NCI-H345 treated with DMSO at 0.1 percent for 48 hours (cell line): ENCODE data around the gene MANF.
"Not testable (repeated sequence)": the region's sequence is repeated elsewhere in the genome, so short reads cannot be mapped to it uniquely, and the experiment has no call there.

Experiments used
- DNase-seq: peaks from one replicate; lab custom pipeline; 2025; ENCODE audit not compliant: unreplicated experiment; lab: John Stamatoyannopoulos, UW

Gene MANF

DNA sequence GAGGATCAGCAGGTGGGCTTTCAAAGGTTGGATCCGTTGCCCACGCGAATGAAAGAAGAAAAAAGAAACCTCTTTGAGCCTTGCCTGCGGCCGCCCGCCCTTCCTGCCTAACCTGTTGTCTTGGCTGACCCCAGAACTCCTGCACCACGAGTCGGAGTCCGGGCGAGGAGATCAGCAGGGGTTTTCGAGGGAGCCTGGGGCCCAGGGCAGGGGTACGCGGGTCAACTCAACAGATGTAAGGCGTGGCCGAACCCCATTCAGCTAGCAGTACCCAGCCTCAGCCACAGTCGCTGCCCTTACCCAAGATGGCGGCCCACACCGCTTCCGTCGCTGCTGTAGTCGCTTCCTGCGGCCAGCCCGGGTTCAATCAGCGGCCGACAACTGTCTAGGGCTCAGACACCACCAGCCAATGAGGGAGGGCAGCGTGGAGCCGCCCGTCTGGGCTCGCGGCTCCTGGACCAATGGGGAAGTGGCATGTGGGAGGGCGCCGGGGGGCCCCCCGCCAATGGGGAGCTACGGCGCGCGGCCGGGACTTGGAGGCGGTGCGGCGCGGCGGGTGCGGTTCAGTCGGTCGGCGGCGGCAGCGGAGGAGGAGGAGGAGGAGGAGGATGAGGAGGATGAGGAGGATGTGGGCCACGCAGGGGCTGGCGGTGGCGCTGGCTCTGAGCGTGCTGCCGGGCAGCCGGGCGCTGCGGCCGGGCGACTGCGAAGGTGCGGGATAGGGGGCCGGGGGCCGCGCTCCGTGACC lies at the start of gene MANF:
Gene MANF, plus strand, starts transcription at position 566 of the 748 bp plus-strand sequence. Its CDS starts 52 bp downstream, at position 618.
- peak; percentile 82 for DNase-seq

DNA sequence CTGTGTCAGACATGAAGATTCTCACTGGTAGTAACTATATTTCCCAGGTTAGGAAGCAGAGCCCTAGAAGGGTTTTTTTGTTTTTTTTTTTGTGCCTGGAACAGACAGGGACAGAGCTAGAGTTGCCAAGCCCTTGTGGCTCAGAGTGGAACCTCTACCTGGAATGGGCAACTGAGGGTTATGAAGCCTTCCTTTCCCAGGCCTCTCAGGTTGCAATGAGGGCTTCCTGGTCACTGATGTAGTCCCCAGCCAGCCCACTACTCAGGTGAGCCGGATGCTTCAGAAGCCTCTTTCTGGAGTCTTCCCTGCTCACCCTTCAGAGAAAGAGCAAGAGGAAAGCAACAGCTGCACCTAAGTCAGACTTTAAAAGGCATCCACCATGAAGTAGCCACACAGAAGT lies 48.8 kb upstream of the MANF start:
- no peak for DNase-seq

DNA sequence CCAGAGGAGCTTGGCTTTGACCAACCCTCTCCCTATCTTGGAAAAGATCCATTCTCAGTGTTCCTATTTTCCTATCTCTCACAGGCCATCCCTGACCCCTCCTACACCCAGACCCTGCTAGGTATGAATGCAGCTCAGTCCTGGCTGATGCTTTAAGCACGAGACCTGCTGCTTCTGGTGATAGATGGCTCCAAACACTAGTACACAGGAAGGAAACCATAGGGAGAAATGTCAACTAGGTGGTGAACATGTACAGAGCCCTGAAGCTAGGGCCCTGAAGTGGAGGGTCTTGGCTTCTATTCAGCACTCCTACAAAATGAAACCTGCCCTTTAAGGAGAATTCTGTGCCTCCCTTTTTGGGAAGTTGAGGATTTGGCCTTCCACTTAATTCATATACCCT lies 47.4 kb upstream of the MANF start:
- no peak for DNase-seq

DNA sequence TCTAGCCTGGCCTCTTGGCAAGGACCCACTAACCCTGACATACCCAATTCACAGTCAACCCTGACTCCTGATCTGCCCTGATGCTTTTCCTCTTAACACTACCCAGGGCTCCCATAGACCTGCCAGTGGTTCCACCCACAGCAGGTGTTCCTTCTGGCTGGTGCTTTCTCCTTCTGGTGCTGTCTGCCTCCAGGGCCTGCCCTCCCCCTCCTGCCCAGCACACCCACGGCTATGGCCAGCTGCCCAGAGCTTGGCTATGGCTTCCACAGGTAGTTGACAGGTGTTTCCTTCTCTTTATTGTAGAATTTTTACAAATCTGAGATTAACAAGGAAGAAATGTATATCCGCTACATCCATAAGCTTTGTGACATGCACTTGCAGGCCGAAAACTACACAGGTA lies 46.5 kb upstream of the MANF start:
- DNase-seq = no peak

DNA sequence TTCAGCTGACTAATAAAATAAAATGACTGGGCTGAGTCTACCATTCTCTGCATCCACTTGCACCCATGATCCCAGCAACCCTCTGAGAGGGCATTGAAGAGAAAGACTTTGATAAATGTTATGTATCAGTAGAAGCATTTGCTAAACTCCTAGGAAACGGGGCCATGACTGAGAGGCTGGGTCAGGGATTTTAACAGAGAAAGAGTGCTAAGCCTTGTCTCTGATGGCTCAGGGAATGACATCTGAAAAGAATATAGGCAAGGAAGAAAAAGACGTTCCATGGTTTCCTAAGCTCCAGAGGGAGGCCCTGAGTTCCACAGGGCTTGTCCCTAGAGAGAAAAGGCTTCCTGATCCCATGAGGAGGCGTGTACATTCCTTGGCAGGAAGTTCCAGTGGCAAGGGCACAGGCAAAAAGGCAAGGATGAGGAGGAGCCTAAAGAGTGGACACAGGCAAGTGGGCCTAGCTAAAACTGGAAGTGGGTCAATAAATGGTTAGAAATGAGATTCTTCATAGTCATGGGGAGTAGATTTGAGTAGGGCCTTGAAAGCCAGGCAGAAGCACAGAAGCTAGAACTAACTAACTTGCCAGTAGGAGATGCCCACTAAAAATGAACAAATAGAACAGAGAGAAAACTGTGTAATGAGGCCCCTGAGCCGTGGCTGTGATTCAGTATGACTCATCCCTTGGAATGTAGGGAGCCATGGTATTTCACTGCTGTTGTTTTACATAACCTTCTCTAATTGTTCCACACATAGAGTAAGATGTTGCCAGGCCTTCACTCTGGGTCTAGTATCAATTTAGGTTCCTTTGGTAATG lies 44.9 kb upstream of the MANF start:
- no peak for DNase-seq

DNA sequence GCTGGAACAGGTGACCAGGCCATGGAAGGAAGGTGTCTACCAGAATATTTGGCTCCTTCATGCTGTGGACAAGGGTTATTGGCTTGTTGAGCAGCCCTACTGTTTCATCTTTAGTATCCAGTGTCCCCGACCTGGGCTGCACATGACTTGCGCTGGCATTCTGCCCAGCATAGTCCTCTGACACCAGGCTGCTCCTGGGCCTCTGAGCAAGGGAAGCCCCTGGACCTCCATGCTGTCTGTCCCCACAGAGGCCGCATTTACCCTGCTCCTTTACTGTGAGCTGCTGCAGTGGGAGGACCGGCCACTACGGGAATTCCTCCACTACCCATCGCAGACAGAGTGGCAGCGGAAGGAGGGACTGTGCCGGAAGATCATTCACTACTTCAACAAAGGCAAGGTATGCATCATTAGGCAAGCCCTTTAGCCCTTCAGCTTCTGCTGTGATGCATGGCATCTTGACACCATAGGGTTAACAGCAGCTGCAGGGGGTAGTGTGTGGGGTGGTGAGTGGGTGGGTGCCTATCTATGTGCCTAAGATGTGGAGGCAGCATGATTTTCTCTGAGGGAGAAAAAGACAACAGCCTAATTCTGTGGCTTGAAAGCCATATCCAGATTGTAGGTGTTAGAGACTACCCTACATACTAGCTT lies 44.0 kb upstream of the MANF start:
- DNase-seq = no peak

DNA sequence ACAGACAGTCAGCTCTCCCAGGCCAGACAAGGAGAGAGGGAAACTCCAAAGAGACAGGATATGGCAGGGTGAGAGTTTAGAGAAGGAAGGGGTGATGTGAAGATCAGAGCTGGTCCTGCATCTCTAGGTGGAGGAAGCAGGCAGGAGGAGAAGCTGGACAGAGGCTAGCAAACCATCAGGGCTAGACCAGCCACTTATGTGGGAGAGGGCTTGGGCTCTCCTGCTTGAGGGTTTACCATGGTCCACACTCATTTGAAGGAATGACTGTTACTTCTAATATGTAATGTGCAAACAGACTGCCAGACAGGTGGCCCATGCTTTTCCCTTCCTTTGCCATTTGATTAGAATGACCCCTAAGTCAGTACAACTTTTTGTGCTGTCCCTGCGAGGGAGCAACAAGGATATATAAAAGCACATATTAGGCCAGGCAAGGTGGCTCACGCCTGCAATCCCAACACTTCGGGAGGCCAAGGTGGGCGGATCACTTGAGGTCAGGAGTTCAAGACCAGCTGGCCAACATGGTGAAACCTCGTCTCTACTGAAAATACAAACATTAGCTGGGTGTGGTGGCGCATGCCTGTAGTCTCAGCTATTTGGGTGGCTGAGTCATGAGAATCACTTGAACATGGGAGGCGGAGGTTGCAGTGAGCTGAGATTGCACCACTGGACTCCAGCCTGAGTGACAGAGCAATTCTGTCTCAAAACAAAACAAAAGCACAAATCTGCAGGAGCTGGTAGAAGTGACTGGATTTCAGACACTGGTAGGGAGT lies 41.0 kb upstream of the MANF start:
- no peak for DNase-seq

DNA sequence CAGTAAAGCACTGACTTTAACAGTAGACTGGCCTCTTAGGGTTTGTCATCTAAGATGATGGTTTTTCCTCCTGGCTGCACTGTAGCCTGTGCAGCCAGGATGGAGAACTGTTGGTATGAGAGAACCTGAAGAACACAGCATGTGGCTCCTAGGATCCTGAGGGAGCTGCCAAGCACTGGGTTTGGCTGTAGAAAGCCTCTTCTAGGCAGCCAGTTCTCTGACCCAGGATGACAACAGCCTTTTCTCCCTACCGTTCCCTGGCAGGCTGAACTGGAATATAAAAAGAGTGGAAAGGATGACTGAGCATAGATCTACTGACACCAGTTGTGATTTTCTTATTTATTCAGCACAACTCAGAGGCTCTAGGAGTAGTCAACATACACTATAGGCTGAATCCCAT lies 34.3 kb upstream of the MANF start:
- no peak for DNase-seq

DNA sequence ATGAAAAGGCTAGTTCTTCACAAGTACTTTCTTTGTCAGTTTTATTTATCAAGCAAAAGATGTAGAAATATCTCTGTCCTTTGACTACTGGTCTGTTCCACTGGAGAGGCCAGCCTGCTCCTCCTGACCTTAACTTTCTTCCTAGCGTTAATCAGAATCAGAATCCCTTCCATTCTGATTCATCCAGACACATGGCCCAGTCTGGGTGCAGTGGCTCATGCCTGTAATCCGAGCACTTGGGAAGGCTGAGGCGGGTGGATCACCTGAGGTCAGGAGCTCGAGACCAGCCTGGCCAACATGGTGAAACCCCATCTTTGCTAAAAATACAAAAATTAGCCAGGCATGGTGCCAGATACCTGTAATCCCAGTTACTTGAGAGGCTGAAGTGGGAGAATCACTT lies 32.0 kb upstream of the MANF start:
- no peak for DNase-seq

DNA sequence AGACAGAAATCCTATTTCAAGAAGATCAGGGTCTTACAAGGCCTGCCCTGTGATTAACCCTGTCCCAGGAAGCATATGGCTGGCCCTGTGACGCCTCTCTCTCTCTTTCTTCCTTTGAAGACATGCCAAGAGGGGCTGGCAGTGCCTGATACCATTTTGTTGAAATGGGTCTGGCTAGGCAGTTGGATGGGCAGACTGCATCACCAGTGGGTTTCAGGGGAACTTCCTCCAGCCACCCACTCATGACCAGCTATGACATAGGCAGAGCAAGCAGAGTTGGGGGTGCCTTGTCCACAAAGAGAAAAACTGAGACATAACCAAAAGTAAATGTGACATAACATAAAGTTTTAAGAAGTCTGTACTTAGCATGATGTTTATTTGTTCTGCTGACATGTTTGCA lies 31.4 kb upstream of the MANF start:
- no peak for DNase-seq

DNA sequence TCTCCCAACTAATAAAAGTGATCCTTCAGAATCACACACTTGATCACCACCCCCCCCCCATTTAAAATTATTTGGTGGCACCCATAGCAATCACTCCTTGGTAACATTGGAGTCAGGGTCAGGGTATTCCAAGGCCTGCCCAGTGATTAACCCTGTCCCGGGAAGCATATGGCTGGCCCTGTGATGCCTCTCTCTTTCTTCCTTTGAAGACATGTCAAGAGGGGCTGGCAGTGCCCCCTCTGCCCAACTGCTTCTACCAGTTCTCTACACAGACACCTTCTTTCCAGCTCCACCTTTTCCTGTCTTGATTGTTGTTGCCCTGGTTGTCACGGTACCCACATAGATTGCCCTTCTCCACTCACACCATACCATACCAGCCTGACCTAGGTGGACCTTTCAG lies 30.9 kb upstream of the MANF start:
- no peak for DNase-seq

DNA sequence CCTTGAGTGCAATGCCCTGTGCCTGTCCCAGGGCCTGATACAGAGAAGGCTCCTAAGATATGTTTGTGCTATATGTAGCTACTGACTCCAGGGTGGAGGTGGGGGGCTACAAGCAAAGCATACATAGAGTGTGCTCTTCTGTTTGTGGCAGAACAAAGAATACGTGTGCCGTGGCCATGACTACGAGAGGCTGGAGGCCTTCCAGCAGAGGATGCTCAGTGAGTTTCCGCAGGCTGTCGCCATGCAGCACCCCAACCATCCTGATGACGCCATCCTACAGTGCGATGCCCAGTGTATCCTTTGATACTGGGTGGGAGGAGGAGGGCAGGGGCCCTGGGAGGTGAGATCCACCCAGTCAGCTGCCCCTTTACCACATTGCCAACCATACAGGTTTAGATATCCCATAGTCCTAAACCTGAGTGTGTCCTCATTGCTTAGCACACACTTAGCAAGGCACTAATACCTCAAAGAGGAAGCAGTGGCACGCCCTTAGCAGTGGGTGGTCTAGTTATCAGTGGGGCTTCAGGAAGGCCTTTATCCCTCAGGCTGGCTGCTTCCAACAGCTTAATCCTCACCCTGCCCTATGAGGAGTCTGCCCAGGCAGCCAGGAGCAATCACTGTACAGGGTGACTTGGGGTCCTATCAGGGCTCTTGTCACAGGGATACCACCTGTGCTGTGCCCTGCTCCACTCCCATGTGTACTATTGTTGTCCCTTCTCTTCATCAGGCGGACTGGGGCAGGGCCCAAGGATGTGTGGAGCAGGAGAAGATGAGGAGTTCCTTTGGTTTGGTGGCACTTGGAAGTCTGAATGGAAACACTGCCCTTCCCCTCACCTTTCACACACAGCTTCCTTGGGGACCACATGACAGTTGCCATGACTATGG lies 30.1 kb upstream of the MANF start:
- no peak for DNase-seq

DNA sequence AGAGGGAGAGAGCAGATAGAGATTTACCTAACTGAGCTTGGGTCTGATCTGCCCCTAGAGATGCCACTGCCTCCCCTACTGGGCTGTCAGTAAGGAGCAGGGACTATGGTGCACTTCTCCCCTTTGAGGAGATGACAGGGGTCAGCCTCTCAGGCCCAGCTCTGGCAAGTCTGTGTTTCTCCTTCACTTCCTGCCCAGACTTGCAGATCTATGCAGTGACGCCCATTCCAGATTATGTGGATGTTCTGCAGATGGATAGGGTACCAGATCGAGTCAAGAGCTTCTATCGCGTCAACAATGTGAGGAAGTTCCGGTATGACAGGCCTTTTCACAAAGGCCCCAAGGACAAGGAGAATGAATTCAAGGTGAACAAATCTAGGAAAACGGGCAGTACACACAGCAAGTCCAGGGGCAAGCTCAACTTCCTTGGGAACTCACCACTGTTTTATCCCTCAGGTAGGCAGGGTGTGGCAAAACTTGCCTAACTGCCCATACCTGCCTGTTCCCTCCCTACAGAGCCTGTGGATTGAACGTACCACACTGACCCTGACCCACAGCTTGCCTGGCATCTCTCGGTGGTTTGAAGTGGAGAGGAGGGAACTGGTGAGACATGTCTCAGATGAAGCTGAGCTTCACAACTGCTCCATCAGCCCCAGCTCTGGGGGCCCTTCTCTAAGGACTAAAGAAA lies 29.1 kb upstream of the MANF start:
- DNase-seq = no peak

DNA sequence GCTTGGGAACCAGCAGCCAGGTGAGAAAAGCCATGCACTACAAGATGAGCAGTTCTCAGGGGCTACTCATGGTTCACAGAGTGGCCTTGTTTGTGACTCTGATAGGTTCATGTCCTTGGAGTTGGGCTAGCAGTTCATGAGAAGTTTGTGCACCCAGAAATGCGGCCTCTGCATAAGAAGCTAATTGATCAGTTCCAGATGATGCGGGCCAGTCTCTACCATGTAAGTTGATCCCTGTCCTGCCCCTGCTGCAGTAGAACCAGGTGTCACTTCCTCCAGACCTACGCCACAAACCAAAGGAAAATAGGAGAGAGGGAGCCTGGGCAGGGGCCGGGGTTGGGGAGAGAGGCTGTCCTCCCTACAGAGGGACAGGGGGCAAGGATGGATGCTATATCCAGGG lies 27.2 kb upstream of the MANF start:
- DNase-seq = no peak

DNA sequence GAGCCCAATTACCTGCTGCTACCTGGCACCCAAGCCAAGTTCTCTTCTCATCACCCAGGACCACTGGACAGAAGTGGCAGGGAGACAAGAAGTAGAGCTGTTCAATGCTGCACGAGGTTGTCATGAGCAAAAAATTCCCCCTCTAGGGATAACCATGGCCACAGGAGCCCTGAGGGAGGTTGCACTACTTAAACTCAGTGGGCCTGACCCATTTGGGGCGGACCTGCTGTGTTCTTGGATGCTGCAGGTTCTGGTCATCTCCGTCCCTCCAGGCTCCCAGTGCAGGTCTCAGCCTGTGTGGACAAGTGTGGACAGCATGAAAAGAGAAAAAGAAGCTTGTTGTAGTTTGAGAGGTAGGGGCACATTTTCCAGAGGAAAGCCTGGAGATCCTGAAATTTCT lies 26.1 kb upstream of the MANF start:
- no peak for DNase-seq

DNA sequence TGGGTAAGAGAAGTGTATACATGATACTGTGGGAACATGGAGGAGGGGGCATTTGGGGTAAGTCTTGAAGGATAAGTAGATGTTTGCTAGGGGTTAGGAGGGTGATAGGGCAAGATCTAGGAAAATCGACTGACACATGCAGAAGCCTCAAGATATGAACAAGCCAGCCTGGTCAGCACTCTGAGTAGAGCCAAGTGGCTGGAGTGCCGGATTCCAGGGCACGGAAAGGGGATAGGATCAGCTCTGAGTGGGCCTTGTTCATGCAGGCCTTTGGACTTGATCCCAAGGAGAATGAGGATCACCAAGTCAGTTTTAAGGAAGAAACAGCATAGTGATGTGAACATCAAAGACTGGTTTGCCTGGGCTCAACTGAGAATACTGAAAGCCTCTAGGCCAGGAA lies 24.3 kb upstream of the MANF start:
- DNase-seq = no peak

DNA sequence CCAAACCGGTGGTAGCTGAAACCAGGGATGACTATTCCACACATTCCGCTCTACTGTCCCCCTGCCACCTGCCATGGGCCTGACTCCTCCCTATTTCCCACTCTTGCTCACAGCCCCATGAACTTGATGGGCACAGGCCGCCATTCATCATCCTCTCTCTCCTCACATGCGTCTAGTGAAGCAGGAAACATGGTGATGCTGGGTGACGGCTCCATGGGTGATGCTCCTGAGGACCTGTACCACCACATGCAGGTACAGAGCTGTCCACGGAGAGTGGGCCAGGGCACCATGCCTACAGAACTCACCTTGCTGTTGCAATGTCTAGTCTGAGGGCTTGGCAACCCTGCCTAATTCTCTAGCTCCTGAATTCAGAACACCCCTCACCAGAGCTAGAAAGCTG lies 23.3 kb upstream of the MANF start:
- no peak for DNase-seq

DNA sequence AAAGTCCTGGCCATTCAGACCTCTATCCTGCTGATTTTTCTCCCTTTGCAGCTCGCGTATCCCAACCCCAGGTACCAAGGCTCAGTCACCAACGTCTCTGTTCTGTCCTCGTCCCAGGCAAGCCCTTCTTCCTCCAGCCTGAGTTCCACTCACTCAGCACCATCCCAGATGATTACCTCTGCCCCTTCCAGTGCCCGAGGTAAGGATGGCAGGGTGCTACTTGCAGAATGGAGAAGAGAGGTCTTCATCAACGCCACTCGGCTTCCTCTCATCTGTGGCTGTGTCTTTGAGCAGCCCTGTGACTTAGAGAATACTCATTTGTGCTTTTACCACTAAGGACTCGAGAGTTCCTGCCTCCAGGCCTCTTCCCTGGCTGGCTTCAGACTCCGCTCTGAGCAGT lies 22.6 kb upstream of the MANF start:
- no peak for DNase-seq

DNA sequence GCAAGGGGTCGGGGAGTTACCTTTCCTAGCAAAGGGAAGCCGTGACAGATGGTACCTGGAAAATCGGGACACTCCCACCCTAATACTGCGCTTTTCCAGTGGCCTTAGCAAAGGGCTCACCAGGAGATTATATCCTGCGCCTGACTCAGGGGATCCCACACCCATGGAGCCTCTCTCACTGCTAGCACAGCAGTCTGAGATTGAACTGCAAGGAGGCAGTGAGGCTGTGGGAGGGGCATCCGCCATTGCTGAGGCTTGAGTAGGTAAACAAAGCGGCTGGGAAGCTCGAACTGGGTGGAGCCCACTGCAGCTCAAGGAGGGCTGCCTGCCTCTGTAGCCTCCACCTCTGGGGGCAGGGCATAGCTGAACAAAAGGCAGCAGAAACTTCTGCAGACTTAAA lies 16.8 kb upstream of the MANF start:
- not testable (repeated sequence) for DNase-seq
